Testis (tissue), 2 donors: ENCODE results near the gene GNAS-AS1.

ENCODE experiments used
- CTCF ChIP-seq, 3 experiments: fragments of 450-650 bp in 2 of 3; fragments of 200-600 bp in 1 of 3; sonication (generic) in 1 of 3; IDR thresholded peaks; one replicate each; pipeline ENCODE4 v1.5.1; 2016 to 2019; ENCODE audit warnings: antibody characterized with exemption in 3 of 3, mild to moderate bottlenecking in 2 of 3, moderate library complexity in 1 of 3
- POLR2A ChIP-seq: fragments of 450-650 bp; IDR thresholded peaks from one replicate; pipeline ENCODE4 v1.6.1; 2017; ENCODE audit warnings: antibody characterized with exemption, mild to moderate bottlenecking, moderate library complexity

GRCh38 chr20:58774667-58775263 lies 75.9 kb downstream of the GNAS-AS1 start:
- TF ChIP-seq CTCF (IDR thresholded peaks at IDR 0.05), result no peak
- no peak for TF ChIP-seq POLR2A
